Measurements from ENCODE around the gene MASP1.

- TF ChIP-seq CTCF (conservative IDR thresholded peaks at IDR 0.05; ENCODE audit: low read length) (no peak), EZH2phosphoT487 (IDR thresholded peaks at IDR 0.05; ENCODE audit: borderline replicate concordance) (no peak)
These were observed 35.4 kb downstream of the MASP1 start for GRCh38 chr3:187256051-187256616.

All from Loucy (cell line).